Lung (tissue), 12 donors: Measurements from ENCODE around the gene RASSF5. TPM values are rescaled to one million over a fixed set of nuclear protein-coding genes. Genes with fewer than 3 reads are reported as not detected.
A peak's percentile ranks its signal among the peaks of the same experiment; 100 is the strongest.

Experiments
- ATAC-seq: fragments of 200-7000 bp; cut with Tn5 transposase; one replicate; pipeline ENCODE4 v1.9.1; 2020; ENCODE audit warnings: moderate number of reproducible peaks; ENCODE audit not compliant: insufficient read depth, low FRiP score
- DNase-seq, 3 donors: peaks; one replicate each; pipeline ENCODE4 v3.0.0-alpha.2; 2013 to 2017
- H3K27ac ChIP-seq, 2 donors: one replicate each; pipeline ENCODE4 v1.5.1; 2013; ENCODE audit warnings: mild to moderate bottlenecking in 2 of 2, moderate library complexity in 2 of 2, control low read depth in 1 of 2, inconsistent platforms in 1 of 2, low read depth in 1 of 2, low read length in 1 of 2
- H3K27me3 ChIP-seq, 3 donors: one replicate each; pipeline ENCODE4 v1.5.1; 2013; ENCODE audit warnings: low read length in 2 of 3; ENCODE audit not compliant: control insufficient read depth in 3 of 3, insufficient read depth in 3 of 3
- H3K36me3 ChIP-seq, 4 donors: one replicate each; pipeline ENCODE4 v1.5.1; 2013; ENCODE audit warnings: low read length in 4 of 4, mild to moderate bottlenecking in 1 of 4, moderate library complexity in 1 of 4; ENCODE audit not compliant: control insufficient read depth in 4 of 4, insufficient read depth in 4 of 4
- H3K4me1 ChIP-seq, 5 donors: one replicate each; pipeline ENCODE4 v1.5.1; 2013; ENCODE audit warnings: low read length in 5 of 5, mild to moderate bottlenecking in 2 of 5, moderate library complexity in 1 of 5; ENCODE audit not compliant: control insufficient read depth in 5 of 5, insufficient read depth in 5 of 5
- H3K4me3 ChIP-seq: one replicate; pipeline ENCODE4 v1.5.1; 2013; ENCODE audit warnings: mild to moderate bottlenecking, control low read depth, moderate library complexity
- H3K9ac ChIP-seq, 2 donors: one replicate each; pipeline ENCODE4 v1.5.1; 2013; ENCODE audit warnings: low read length in 2 of 2, control low read depth in 1 of 2; ENCODE audit not compliant: insufficient read depth in 1 of 2
- H3K9me3 ChIP-seq, 4 donors: one replicate each; pipeline ENCODE4 v1.5.1; 2013; ENCODE audit warnings: low read length in 3 of 4, mild to moderate bottlenecking in 1 of 4, moderate library complexity in 1 of 4; ENCODE audit not compliant: control insufficient read depth in 4 of 4, insufficient read depth in 3 of 4
- CTCF ChIP-seq: IDR thresholded peaks from 2 replicates; pipeline ENCODE4 v1.5.1; 2012; ENCODE audit warnings: mild to moderate bottlenecking; ENCODE audit errors: control extremely low read depth, extremely low read depth
- WGBS, 2 donors: extraction: QIAGEN DNeasy Blood & Tissue Kit; methylation state at CpG; one replicate each; pipeline ENCODE4 v1.1.7; 2013; 5-methylcytosine and 5-hydroxymethylcytosine counted together
- polyA plus RNA-seq, 2 donors: library from polyadenylated mRNA; stranded (reverse); fragments of 200-250 nt; gene quantifications; one replicate each; pipeline ENCODE4 v1.2.1, GENCODE V29; 2013
- total RNA-seq, 2 donors: library from RNA; depleted of rRNA in 1 of 2; stranded (reverse); fragments of >200 nt in 1 of 2; gene quantifications; one replicate each; pipeline ENCODE4 v1.2.1, GENCODE V29; 2014 to 2021
- donor health status: control.
- donor health status: control.
- donor health status: Bipolar disorder and iron deficiency.
- donor health status: healthy.
- donor health status: DM: yes; HTN: yes; CAD: no.

RASSF5 gene
- total and polyA plus RNA-seq, 4 donors: 10.3 to 38.2 (median 30.7) TPM

DNA sequence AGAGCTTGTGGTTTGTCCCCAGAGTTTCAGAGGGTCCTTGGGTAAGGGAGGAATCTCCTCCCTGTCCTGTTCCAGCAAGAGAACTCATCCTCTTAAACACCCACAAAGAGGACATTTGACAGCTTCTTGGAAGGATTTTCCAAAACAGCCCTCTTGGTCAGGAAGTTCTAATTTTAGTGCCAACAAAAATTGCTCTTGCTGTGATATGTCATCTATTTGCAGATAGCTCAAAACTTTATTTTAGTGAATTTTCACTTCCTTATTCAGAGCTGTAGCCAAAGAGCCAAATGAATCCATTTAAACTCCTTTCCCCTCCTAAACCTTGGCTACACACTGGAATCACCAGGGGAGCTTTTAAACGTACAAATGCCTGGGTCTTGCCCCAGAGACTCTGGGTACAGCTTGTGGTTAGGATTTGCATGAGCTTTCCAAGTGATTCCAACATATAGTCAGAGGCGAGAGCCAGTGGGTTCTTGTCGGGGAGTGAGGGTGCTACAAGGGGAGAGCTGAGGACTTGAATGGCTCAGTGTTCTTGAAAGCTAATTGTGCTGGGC, 11.8 kb upstream of the RASSF5 start:
- Histone ChIP-seq H3K4me3 (no peak overlapping the region), H3K36me3 (peaks cover 0 to 10% (median 5%) of the 10 kb centered on the region in 4 donors), H3K9me3 (no peaks in the 10 kb centered on the region), H3K27ac (no peak overlapping the region), H3K4me1 (peaks cover 0 to 24% (median 15%) of the 10 kb centered on the region in 5 donors), H3K9ac (no peak overlapping the region), H3K27me3 (no peaks in the 10 kb centered on the region)
- DNase-seq: peak in 2 of 3 donors; percentile 49 to 75
- WGBS, 2 donors: 57 to 67% methylated on average over 3 of the region's 3 CpGs
- TF ChIP-seq CTCF: no peak
- ATAC-seq: no peak

- Histone ChIP-seq H3K9ac (no peak overlapping the region), H3K4me1 (peaks cover 0 to 26% (median 16%) of the 10 kb centered on the region in 5 donors), H3K27ac (peak overlapping the region in 1 of 2 donors; percentile 55), H3K36me3 (peaks cover 0 to 10% (median 5%) of the 10 kb centered on the region in 4 donors), H3K4me3 (no peak overlapping the region), H3K9me3 (no peaks in the 10 kb centered on the region), H3K27me3 (no peaks in the 10 kb centered on the region)
- DNase-seq (no peak), ATAC-seq (no peak)
- TF ChIP-seq CTCF: no peak
- WGBS, 2 donors: 37 to 42% methylated on average over 6 of the region's 6 CpGs
Observed at GRCh38 chr1:206496131-206496793, 11.1 kb upstream of the RASSF5 start.

DNA sequence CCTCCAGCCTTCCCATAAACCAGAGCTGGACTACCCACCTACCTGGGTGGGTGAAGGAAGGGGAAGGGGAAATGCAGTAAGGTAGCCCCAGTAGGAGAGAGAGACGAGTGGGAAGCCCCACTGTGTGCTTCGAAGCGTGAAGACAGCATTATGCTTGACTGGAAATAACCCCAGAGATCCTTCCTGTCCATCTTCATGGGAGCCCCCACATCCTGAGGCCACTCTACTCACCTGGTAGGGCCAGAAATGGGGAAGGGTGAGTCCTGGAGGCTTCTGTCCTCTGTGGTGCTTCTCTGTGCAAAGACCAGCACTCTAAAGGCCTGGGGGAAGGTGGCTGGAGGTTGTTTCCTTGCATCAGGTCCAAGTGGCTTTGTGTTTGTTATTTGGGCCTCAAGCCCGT, 10.0 kb upstream of the RASSF5 start:
- no peaks in the 10 kb centered on the region for H3K9me3 ChIP-seq
- H3K36me3 ChIP-seq: peaks cover 0 to 5% (median 2%) of the 10 kb centered on the region in 4 donors
- DNase-seq: no peak
- peaks cover 0 to 37% (median 20%) of the 10 kb centered on the region in 5 donors for H3K4me1 ChIP-seq
- 76 to 93% methylated on average over 4 of the region's 4 CpGs for WGBS, 2 donors
- H3K9ac ChIP-seq: no peak overlapping the region
- no peak for TF ChIP-seq CTCF
- no peaks in the 10 kb centered on the region for H3K27me3 ChIP-seq
- H3K4me3 ChIP-seq: no peak overlapping the region
- H3K27ac ChIP-seq: no peak overlapping the region
- ATAC-seq: no peak
